Measurements from ENCODE around the gene TNIP2. TPM values are rescaled to one million over a fixed set of nuclear protein-coding genes. Genes with fewer than 3 reads are reported as not detected.

Gene TNIP2
- total RNA-seq, 4 donors from 2014 or later: 37.9 to 42.5 (median 40.3) TPM

GRCh38 chr4:2721586-2721985, 34.5 kb downstream of the TNIP2 start:
- no peak overlapping the region for H3K4me3 ChIP-seq (ENCODE audit: low read depth, poor library complexity, severe bottlenecking)
- intact Hi-C loops (cut with DNase I; ENCODE audit: low total_unique reads): no loop called here
- 78 to 80% methylated on average over 11 of the region's 11 CpGs for WGBS, 2 donors
- no peak for TF ChIP-seq POLR2A (IDR thresholded peaks at IDR 0.05)
- TF ChIP-seq CTCF (IDR thresholded peaks at IDR 0.05): no peak
- no peak for DNase-seq (ENCODE audit: low spot score in 2 of 2)

GRCh38 chr4:2716236-2716635, 39.9 kb downstream of the TNIP2 start:
- H3K4me3 ChIP-seq (ENCODE audit: low read depth, poor library complexity, severe bottlenecking): no peak overlapping the region
- 95% methylated on average over 8 of the region's 8 CpGs for WGBS, 2 donors
- no peak for TF ChIP-seq CTCF (IDR thresholded peaks at IDR 0.05)
- DNase-seq (ENCODE audit: low spot score in 2 of 2): no peak
- intact Hi-C loops (cut with DNase I; ENCODE audit: low total_unique reads): no loop called here

GRCh38 chr4:2715426-2715825, 40.7 kb downstream of the TNIP2 start:
- H3K4me3 ChIP-seq (ENCODE audit: low read depth, poor library complexity, severe bottlenecking): no peak overlapping the region
- no peak for DNase-seq (ENCODE audit: low spot score in 2 of 2)
- intact Hi-C loops (cut with DNase I; ENCODE audit: low total_unique reads): no loop called here
- TF ChIP-seq POLR2A (IDR thresholded peaks at IDR 0.05): no peak
- no peak for TF ChIP-seq CTCF (IDR thresholded peaks at IDR 0.05)
- WGBS, 2 donors: 77 to 85% methylated on average over 5 of the region's 5 CpGs

- DNase-seq (ENCODE audit: low spot score in 2 of 2): no peak
- intact Hi-C loops (cut with DNase I; ENCODE audit: low total_unique reads): no loop called here
- 77 to 83% methylated on average over 4 of the region's 4 CpGs for WGBS, 2 donors
- H3K4me3 ChIP-seq (ENCODE audit: low read depth, poor library complexity, severe bottlenecking): no peak overlapping the region
- no peak for TF ChIP-seq CTCF (IDR thresholded peaks at IDR 0.05)
- no peak for TF ChIP-seq POLR2A (IDR thresholded peaks at IDR 0.05)
These were observed 41.2 kb downstream of the TNIP2 start for GRCh38 chr4:2714918-2715317.

GRCh38 chr4:2714061-2714770, 41.9 kb downstream of the TNIP2 start:
- WGBS, 2 donors: 31 to 32% methylated on average over 10 of the region's 10 CpGs
- intact Hi-C loops (cut with DNase I; ENCODE audit: low total_unique reads): no loop called here
- DNase-seq (ENCODE audit: low spot score in 2 of 2): no peak
- TF ChIP-seq CTCF (IDR thresholded peaks at IDR 0.05) (no peak), POLR2A (IDR thresholded peaks at IDR 0.05) (no peak)
- no peak overlapping the region for H3K4me3 ChIP-seq (ENCODE audit: low read depth, poor library complexity, severe bottlenecking)

GRCh38 chr4:2713337-2713736, 42.8 kb downstream of the TNIP2 start:
- intact Hi-C loops (cut with DNase I; ENCODE audit: low total_unique reads): no loop called here
- no peak for TF ChIP-seq CTCF (IDR thresholded peaks at IDR 0.05)
- no peak for TF ChIP-seq POLR2A (IDR thresholded peaks at IDR 0.05)
- no peak overlapping the region for H3K4me3 ChIP-seq (ENCODE audit: low read depth, poor library complexity, severe bottlenecking)
- DNase-seq (ENCODE audit: low spot score in 2 of 2): no peak
- WGBS, 2 donors: 91 to 95% methylated on average over 5 of the region's 5 CpGs

Measured in lower leg skin (tissue), 4 donors.